Measurements from ENCODE around the gene CAMTA1.

CAMTA1 gene

GRCh38 chr1:7501723-7502603 is 716.7 kb downstream of the CAMTA1 start:
- no peak for DNase-seq (ENCODE audit: low read depth in 2 of 3, low spot score in 2 of 3)

DNA sequence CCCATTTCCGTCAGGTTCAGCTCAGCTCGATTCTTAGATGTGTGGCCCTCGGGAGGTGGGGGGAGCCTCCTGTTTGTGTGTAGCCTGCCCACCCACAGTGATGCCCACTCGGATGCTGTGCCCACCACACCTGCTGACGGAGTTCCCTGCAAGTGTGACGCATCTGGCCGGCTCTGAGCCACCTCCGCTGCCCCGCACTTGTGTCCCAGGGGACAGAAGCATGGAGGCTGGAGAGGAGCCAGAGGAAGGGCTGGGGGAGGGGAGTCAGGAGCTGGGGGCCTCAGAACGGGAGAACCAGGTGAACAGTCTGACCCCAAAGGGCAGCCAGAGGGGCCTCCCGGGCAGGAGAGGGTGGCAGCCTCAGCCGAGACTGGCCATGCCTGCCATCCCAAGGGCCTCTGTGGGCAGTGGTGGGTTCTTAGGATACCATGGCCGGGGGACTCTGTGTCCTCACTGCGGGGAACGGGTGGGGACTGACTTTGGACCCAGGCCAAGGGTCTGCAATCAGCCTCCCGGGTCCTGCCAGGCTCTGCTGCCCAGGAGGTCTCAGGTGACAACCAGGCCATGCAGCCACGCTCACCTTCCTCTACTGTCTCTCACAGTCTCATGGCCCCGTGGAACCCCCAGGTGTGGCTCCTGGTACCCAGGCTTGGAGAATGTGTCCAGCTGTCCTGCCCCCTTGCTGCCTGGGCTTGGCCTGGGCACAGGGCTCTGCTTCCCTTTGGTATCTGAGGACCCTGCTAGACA is 718.6 kb downstream of the CAMTA1 start:
- no peak for DNase-seq (ENCODE audit: low read depth in 2 of 3, low spot score in 2 of 3)

- no peak for DNase-seq (ENCODE audit: low read depth in 2 of 3, low spot score in 2 of 3)
These were observed 719.1 kb downstream of the CAMTA1 start for GRCh38 chr1:7504438-7504720.

DNA sequence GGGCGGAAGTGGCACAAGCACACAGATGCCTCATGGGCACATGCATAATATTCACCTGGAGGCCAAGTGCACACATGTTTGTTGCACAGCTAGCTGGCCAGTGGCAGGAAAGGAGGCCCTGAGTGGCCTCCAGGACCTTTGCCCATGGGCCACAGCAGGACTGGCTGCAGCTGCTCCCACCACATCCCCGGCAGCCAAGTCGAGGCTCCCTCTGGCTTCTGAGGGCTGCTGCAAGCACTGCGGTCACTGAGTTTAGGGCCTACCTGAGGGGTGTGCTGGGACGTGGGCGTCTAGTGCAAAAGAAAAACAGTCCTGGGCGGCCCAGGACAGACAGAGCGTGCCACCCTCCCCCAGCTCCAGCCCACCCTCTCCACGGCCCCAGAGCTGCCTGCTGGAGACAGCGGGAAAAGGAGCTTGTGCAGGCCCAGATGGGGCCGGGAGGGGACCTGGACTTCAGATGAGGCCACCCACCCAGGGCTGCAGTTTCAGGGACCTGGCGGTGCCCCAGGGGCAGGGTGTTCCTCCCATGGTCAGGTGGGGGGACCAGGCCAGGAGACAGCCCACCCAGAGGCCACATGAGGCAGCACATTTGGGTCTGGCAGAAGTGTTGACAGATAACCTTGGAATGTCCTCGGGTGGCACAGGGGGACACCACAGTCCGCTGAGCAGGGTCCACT is 720.0 kb downstream of the CAMTA1 start:
- no peak for DNase-seq (ENCODE audit: low read depth in 2 of 3, low spot score in 2 of 3)

- DNase-seq (ENCODE audit: low read depth in 2 of 3, low spot score in 2 of 3), result no peak
These were observed 720.7 kb downstream of the CAMTA1 start for GRCh38 chr1:7505771-7506453.

DNA sequence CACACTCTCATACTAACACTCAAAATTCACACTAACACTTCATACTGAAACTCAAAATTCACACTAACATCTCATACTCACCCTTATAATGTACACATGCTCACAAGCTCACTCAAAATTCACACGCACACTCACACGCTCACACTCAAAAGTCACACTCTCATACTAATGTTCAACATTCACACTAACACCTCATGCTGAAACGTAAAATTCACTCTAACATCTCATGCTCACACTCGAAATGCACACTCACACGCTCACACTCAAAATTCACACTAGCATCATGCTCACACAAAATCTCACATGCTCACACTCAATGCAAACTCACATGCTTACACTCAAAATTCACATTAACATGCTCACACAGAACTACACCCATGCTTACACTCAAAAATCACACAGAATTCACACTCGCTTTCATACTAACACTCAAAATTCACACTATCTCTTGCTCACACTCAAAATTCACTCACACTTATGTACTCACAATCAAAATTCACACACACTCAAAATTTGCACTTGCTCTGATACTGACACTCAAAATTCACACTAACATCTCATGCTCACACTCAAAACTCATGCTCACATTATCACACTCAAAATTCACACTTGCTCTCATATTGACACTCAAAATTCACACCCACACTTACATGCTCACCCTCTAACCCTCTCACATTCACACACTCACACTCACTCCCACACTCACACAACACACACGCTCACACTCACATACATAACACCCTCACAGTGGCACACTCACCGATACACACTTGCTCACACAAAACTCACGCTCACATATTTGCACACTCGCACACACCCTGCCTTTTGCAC is 721.4 kb downstream of the CAMTA1 start:
- DNase-seq (ENCODE audit: low read depth in 2 of 3, low spot score in 2 of 3), result no peak

GRCh38 chr1:7507285-7508019 is 722.2 kb downstream of the CAMTA1 start:
- no peak for DNase-seq (ENCODE audit: low read depth in 2 of 3, low spot score in 2 of 3)

- DNase-seq (ENCODE audit: low read depth in 2 of 3, low spot score in 2 of 3), result no peak
These were observed 723.0 kb downstream of the CAMTA1 start for GRCh38 chr1:7508052-7508933.

GRCh38 chr1:7508934-7509519 is 723.8 kb downstream of the CAMTA1 start:
- no peak for DNase-seq (ENCODE audit: low read depth in 2 of 3, low spot score in 2 of 3)

GRCh38 chr1:7509598-7509997 is 724.3 kb downstream of the CAMTA1 start:
- no peak for DNase-seq (ENCODE audit: low read depth in 2 of 3, low spot score in 2 of 3)

- no peak for DNase-seq (ENCODE audit: low read depth in 2 of 3, low spot score in 2 of 3)
These were observed 725.2 kb downstream of the CAMTA1 start for GRCh38 chr1:7510389-7510931.

- no peak for DNase-seq (ENCODE audit: low read depth in 2 of 3, low spot score in 2 of 3)
These were observed 726.1 kb downstream of the CAMTA1 start for GRCh38 chr1:7511381-7511780.

GRCh38 chr1:7513081-7513480 is 727.8 kb downstream of the CAMTA1 start:
- no peak for DNase-seq (ENCODE audit: low read depth in 2 of 3, low spot score in 2 of 3)

GRCh38 chr1:7515175-7515574 is 729.9 kb downstream of the CAMTA1 start:
- no peak for DNase-seq (ENCODE audit: low read depth in 2 of 3, low spot score in 2 of 3)

DNA sequence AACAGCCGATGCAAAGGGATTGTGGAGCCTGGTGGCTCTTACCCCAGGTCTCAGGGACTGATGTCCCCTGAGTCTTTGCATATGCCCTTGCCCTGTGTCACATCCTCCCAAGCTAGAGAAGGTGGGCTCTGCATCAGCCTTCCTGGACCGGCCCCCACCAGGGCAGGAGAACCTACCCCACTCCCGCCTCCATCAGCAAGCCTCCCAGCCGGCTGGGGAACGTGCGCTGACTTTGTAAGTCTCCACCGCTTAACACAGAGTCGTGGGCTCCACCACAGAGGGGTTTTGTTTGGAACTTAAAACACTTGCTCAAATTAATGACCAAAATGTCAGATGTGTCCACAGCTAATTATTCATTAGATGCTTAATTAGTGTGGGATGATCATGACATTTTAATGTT is 730.6 kb downstream of the CAMTA1 start:
- DNase-seq (ENCODE audit: low read depth in 2 of 3, low spot score in 2 of 3), result no peak

DNA sequence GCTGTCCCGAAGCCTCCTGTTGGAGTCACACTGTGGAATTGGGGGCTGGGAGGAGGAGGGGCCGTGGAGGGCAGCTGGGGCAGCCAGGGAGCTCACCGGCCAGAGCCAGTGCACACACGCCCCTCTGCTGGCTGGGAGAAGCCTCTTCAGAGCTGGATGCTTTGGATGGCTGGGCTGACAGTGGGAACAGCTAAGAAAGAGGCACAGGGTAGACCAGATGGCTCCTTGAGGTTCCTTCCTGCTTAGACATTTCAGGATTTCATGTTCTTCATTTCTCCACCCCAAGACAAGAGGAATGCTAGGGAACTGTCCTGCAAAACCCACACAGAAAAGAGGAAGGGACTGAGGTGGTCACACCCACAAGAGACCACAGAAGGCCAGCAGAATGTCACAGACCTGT is 731.1 kb downstream of the CAMTA1 start:
- DNase-seq (ENCODE audit: low read depth in 2 of 3, low spot score in 2 of 3), result no peak

DNA sequence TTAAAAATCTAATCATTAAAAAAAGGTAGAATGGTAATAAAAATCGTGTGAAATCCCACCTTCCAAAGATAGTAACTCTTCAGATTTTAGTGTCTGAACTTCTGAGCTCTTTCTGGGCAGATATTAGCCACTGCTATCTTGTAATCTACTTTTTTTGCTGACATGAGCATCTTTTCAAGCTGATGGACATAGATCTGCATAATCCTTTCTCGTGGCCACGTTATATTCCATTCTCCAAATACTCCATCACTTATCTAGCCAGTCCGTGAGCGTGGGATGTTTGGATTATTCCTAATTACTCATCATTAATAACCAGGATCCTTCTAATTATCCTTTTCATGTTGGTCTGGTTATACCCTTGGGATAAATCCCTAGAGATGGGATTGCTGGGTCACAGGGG is 731.7 kb downstream of the CAMTA1 start:
- no peak for DNase-seq (ENCODE audit: low read depth in 2 of 3, low spot score in 2 of 3)

- no peak for DNase-seq (ENCODE audit: low read depth in 2 of 3, low spot score in 2 of 3)
These were observed 732.5 kb downstream of the CAMTA1 start for GRCh38 chr1:7517611-7518330.
